GM12875 (cell line): ENCODE data around the gene THSD8.
A peak's percentile ranks its signal among the peaks of the same experiment; 100 is the strongest.

Experiments used
- H3K4me3 ChIP-seq: one replicate; pipeline ENCODE4 v1.5.1; 2011; ENCODE audit warnings: low read depth, low read length, control low read depth
- TF ChIP-seq, protein P1 (sequence below): IDR thresholded peaks from 2 replicates; pipeline ENCODE4 v1.5.1; 2011; ENCODE audit warnings: low read depth, mild to moderate bottlenecking, control low read depth, inconsistent platforms, low read length, moderate library complexity, borderline replicate concordance; ENCODE audit not compliant: insufficient read depth

The THSD8 gene

DNA sequence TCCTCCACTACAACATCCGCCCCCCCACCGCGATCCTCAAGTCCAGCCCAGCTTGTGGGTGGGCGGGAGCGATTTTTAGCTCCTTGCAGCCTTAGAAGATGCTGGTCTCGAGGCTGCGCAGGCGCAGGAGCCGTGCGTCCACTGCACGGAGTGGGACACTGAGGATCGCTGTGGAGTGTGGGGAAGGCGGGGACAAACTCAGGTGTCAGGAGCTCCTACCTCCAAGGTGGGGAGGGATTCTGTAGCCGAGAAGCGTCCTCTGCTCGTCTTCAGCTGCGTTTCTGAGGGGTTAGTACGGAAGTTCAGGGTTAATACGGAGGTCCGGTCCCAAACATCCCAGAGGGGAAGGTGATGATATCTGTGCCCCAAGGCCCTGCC lies 32.7 kb downstream of the THSD8 start, which contains the start of gene RTBDN:
RTBDN (minus strand) TSS at position 14 of the 378 bp plus-strand sequence. CDS start 4,600 bp downstream, outside the sequence.
- TF ChIP-seq, protein P1, sequence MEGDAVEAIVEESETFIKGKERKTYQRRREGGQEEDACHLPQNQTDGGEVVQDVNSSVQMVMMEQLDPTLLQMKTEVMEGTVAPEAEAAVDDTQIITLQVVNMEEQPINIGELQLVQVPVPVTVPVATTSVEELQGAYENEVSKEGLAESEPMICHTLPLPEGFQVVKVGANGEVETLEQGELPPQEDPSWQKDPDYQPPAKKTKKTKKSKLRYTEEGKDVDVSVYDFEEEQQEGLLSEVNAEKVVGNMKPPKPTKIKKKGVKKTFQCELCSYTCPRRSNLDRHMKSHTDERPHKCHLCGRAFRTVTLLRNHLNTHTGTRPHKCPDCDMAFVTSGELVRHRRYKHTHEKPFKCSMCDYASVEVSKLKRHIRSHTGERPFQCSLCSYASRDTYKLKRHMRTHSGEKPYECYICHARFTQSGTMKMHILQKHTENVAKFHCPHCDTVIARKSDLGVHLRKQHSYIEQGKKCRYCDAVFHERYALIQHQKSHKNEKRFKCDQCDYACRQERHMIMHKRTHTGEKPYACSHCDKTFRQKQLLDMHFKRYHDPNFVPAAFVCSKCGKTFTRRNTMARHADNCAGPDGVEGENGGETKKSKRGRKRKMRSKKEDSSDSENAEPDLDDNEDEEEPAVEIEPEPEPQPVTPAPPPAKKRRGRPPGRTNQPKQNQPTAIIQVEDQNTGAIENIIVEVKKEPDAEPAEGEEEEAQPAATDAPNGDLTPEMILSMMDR = no peak
- peak within 1 kb of the TSS; percentile 24 for H3K4me3 ChIP-seq

GRCh38 chr19:12834976-12835757 lies 33.3 kb downstream of the THSD8 start:
- TF ChIP-seq, protein P1 = no peak
- H3K4me3 ChIP-seq = no peak overlapping the region

DNA sequence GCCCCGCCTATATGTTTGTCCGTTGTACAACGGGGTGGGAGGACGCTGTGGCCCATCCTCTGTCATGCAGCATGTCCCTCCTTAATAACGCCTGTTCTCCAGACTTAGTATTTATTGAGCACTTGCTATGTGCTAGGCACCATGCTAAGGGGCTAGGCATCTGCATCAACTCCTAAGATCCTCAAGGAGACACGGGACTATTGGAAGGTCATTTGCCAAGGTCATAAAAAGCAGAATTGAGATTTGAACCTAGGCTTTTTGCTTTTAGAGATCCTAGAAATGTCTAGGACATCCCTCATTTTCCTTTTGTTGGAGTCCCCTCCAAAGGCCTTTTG lies 34.6 kb downstream of the THSD8 start:
- TF ChIP-seq, protein P1 = no peak
- no peak overlapping the region for H3K4me3 ChIP-seq

DNA sequence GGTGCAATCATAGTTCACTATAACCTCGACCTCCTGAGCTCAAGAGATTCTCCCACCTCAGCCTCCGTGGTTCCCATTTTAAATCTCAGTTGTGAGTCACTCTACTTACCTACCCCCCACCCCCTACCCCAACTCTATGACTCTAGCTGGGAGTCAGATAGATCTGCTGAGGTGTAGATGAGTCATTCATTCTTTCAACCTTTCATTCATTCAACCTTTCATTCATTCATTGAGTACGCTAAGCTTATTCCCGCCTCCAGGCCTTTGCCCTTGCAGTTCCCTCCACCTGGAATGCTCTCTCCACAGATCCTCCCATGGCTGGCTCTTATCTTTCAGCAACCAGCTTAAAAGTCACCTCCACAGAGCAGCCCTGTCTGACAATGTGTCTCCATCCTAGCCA lies 35.4 kb downstream of the THSD8 start:
- no peak overlapping the region for H3K4me3 ChIP-seq

GRCh38 chr19:12838182-12838885 lies 36.5 kb downstream of the THSD8 start, which contains the start of gene MAST1:
MAST1 (plus strand) TSS chr19:12838515; CDS start chr19:12838573, 58 bp downstream.
- TF ChIP-seq, protein P1 = peak; percentile 71
- H3K4me3 ChIP-seq = no peak within 1 kb of the TSS

More for the DNA sequence above, 35.4 kb downstream of the THSD8 start:
- TF ChIP-seq, protein P1 = no peak

DNA sequence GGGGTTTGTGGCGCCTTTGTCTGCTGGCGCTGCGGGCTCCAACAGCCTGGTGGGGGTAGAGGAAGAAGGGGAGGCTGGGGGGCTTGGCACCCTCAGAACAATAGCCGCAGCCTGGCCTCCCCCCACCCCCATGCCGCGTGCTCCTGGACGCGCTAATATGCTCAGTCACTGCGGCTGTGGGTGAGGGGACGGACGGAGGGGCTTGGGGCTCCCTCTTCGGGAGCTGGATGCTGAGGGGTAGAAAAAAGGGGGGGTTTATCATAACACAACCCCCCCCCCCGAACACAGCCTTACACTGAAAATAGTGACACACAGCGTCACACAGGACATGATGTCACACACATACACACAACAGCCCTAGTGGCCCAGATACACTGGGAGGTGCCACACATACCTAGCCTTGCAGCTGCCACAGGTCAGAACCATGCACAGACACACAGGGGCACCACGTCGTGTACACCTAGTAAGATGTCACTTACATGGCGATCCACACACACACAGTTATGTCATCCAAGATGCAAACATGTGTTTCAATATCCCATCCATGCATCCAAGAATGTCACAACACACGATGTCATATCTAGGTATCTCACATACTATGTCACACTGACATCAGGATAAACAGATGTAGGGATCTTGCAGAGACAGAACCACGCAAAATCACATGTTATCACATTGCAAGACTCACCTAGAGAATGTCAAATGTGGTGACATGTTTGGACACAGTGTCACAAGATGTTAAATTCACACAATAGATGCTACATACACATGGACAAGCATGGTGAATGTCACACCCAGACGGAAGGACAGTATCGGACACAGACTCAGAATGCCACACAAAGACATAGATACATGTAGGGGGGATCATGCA lies 37.3 kb downstream of the THSD8 start:
- TF ChIP-seq, protein P1 = no peak

More for the DNA sequence above, 37.3 kb downstream of the THSD8 start:
- no peak overlapping the region for H3K4me3 ChIP-seq
